GM12892 (cell line): ENCODE measurements around the gene IMMP1L.

Experiments
- POLR2A ChIP-seq: IDR thresholded peaks from 2 replicates; pipeline ENCODE4 v1.6.1; 2011; ENCODE audit warnings: low read depth, low read length, control low read depth
- POLR2AphosphoS5 ChIP-seq: IDR thresholded peaks from 2 replicates; pipeline ENCODE4 v1.6.1; 2011; ENCODE audit warnings: low read depth, low read length, control low read depth
- TAF1 ChIP-seq: IDR thresholded peaks from 2 replicates; pipeline ENCODE4 v1.6.1; 2011; ENCODE audit warnings: low read depth, mild to moderate bottlenecking, control low read depth, low read length, borderline replicate concordance

DNA sequence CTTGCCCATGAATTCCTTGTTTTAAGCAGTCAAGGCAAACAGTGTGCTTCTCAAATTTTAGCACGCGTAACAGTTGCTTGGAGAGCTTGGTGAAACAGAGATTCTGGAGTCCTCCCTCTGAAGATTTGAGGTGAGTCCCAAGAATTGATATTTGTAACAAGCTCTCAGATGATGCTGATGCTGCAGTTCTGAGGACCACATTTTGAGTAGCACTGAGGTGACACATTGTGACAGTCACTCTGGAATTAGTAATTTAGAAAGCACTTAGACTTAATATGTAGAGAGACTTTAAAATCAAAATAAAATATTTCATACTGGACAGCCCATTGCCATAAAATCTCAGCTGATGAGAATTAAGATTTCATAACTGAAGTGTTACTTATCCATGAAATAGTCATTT lies 101.2 kb downstream of the IMMP1L start:
- TF ChIP-seq POLR2A, result no peak
- no peak for TF ChIP-seq POLR2AphosphoS5
- TF ChIP-seq TAF1, result no peak
